ENCODE results near the gene EXOC6B.

EXOC6B gene

GRCh38 chr2:72762276-72762675 lies 63.6 kb downstream of the EXOC6B start:
- no peak overlapping the region for H3K27ac ChIP-seq (ENCODE audit: low read depth, low read length)
- H3K4me3 ChIP-seq (ENCODE audit: low read depth, low read length): no peak overlapping the region
- no peaks in the 10 kb centered on the region for H3K79me2 ChIP-seq (ENCODE audit: control insufficient read depth, insufficient read depth, low read length, unreplicated experiment)
- H3K36me3 ChIP-seq (ENCODE audit: insufficient read depth, low read length): peaks cover 6% of the 10 kb centered on the region
- H2AFZ ChIP-seq (ENCODE audit: low read length, unreplicated experiment): no peak overlapping the region
- peaks cover 1% of the 10 kb centered on the region for H3K4me1 ChIP-seq (ENCODE audit: control insufficient read depth, insufficient read depth, low read length, unreplicated experiment)
- H3K27me3 ChIP-seq (ENCODE audit: insufficient read depth, low read length): no peaks in the 10 kb centered on the region

- Histone ChIP-seq H3K4me1 (ENCODE audit: control insufficient read depth, insufficient read depth, low read length, unreplicated experiment) (peaks cover 2% of the 10 kb centered on the region), H3K27me3 (ENCODE audit: insufficient read depth, low read length) (no peaks in the 10 kb centered on the region), H3K4me3 (ENCODE audit: low read depth, low read length) (no peak overlapping the region), H3K79me2 (ENCODE audit: control insufficient read depth, insufficient read depth, low read length, unreplicated experiment) (no peaks in the 10 kb centered on the region), H3K27ac (ENCODE audit: low read depth, low read length) (no peak overlapping the region), H2AFZ (ENCODE audit: low read length, unreplicated experiment) (no peak overlapping the region), H3K36me3 (ENCODE audit: insufficient read depth, low read length) (peaks cover 6% of the 10 kb centered on the region)
Observed at GRCh38 chr2:72759755-72760154, 66.1 kb downstream of the EXOC6B start.

DNA sequence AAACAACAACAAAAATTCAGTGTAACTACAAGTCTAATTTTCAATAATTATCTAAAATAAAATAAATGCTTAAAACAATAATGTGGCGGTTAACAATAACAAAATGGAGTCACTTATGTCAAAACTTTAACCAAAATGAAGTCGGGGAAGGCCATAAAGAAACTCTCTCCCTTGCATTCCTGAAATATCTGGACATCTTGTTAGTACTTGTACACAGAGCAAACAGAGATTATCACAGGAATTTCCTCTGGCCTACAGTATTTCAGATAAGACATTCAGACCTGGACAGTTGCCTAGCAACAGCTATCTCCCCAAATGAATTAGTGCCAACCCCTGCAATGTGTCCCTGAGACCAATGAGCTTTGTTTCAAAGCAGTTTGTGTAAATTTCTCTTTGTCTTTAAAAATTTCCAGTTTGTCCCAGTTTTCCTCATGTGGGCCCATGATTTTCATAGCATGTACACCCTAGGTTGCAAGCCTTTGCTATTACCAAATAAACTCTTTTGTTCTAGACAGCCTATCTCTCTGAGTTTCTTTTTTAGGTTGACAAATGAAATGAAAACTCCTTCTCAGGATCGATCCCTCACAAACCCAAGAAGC lies 68.6 kb downstream of the EXOC6B start:
- Histone ChIP-seq H3K27ac (ENCODE audit: low read depth, low read length) (no peak overlapping the region), H3K79me2 (ENCODE audit: control insufficient read depth, insufficient read depth, low read length, unreplicated experiment) (no peaks in the 10 kb centered on the region), H3K27me3 (ENCODE audit: insufficient read depth, low read length) (no peaks in the 10 kb centered on the region), H3K36me3 (ENCODE audit: insufficient read depth, low read length) (no peaks in the 10 kb centered on the region; the same call in 1 of the 2 replicates), H3K4me3 (ENCODE audit: low read depth, low read length) (no peak overlapping the region), H2AFZ (ENCODE audit: low read length, unreplicated experiment) (no peak overlapping the region), H3K4me1 (ENCODE audit: control insufficient read depth, insufficient read depth, low read length, unreplicated experiment) (peaks cover 2% of the 10 kb centered on the region)

GRCh38 chr2:72755647-72756423 lies 70.0 kb downstream of the EXOC6B start:
- Histone ChIP-seq H2AFZ (ENCODE audit: low read length, unreplicated experiment) (no peak overlapping the region), H3K27ac (ENCODE audit: low read depth, low read length) (no peak overlapping the region), H3K4me1 (ENCODE audit: control insufficient read depth, insufficient read depth, low read length, unreplicated experiment) (peaks cover 2% of the 10 kb centered on the region), H3K27me3 (ENCODE audit: insufficient read depth, low read length) (no peaks in the 10 kb centered on the region), H3K36me3 (ENCODE audit: insufficient read depth, low read length) (no peaks in the 10 kb centered on the region), H3K4me3 (ENCODE audit: low read depth, low read length) (no peak overlapping the region), H3K79me2 (ENCODE audit: control insufficient read depth, insufficient read depth, low read length, unreplicated experiment) (no peaks in the 10 kb centered on the region)

GRCh38 chr2:72754628-72755320 lies 71.1 kb downstream of the EXOC6B start:
- no peaks in the 10 kb centered on the region for H3K27me3 ChIP-seq (ENCODE audit: insufficient read depth, low read length)
- no peak overlapping the region for H3K27ac ChIP-seq (ENCODE audit: low read depth, low read length)
- no peaks in the 10 kb centered on the region for H3K79me2 ChIP-seq (ENCODE audit: control insufficient read depth, insufficient read depth, low read length, unreplicated experiment)
- H3K4me3 ChIP-seq (ENCODE audit: low read depth, low read length): no peak overlapping the region
- peaks cover 2% of the 10 kb centered on the region for H3K4me1 ChIP-seq (ENCODE audit: control insufficient read depth, insufficient read depth, low read length, unreplicated experiment)
- no peaks in the 10 kb centered on the region for H3K36me3 ChIP-seq (ENCODE audit: insufficient read depth, low read length)
- no peak overlapping the region for H2AFZ ChIP-seq (ENCODE audit: low read length, unreplicated experiment)

DNA sequence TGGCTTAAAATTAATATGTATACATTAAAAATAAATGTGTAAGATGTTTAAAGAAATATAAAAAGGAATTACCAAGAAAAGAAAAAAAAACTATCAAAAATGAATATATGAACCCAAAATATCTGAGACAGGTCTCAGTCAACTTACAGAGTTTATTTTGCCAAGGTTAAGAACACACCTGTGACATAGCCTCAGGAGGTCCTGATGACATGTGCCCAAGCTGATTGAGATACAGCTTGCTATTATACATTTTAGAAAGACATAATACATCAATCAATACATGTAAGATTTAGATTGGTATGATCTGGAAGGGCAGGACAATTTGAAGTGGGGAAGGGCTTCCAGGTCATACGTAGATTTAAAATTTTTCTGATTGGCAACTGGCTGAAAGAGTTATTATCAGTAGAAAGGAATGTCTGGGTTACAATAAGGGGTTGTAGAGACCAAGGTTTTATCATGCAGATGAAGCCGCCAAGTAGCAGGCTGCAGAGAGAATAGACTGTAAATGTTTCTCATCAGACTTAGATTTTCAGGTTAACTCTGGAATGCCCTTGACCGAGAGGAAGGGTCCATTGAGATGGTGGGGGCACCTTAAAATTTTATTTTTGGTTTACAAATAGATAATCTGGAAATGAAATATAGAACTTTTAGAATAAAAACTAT lies 74.7 kb downstream of the EXOC6B start:
- Histone ChIP-seq H3K27me3 (ENCODE audit: insufficient read depth, low read length) (no peaks in the 10 kb centered on the region), H3K79me2 (ENCODE audit: control insufficient read depth, insufficient read depth, low read length, unreplicated experiment) (no peaks in the 10 kb centered on the region), H3K4me1 (ENCODE audit: control insufficient read depth, insufficient read depth, low read length, unreplicated experiment) (no peaks in the 10 kb centered on the region), H3K4me3 (ENCODE audit: low read depth, low read length) (no peak overlapping the region), H3K36me3 (ENCODE audit: insufficient read depth, low read length) (no peaks in the 10 kb centered on the region), H3K27ac (ENCODE audit: low read depth, low read length) (no peak overlapping the region), H2AFZ (ENCODE audit: low read length, unreplicated experiment) (no peak overlapping the region)

DNA sequence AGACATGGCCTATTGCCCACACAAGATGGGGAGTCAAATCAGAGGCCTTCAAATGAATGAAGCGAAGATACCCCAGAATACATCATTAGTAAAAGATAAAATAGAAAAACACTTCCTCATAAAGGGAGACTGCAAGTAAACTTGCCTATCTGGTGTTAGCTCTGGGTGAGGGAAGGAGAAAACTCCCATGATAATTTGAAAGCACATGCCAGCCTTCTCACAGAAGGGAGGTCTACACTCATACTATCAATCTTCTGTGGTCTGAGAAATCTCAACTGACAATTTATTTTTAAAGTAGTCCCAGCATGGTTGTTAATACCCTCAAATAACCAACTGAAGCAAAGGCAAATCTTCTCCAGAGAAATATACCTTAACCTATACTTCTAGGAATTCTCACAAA lies 75.4 kb downstream of the EXOC6B start:
- H3K36me3 ChIP-seq (ENCODE audit: insufficient read depth, low read length): no peaks in the 10 kb centered on the region
- no peak overlapping the region for H2AFZ ChIP-seq (ENCODE audit: low read length, unreplicated experiment)
- H3K79me2 ChIP-seq (ENCODE audit: control insufficient read depth, insufficient read depth, low read length, unreplicated experiment): no peaks in the 10 kb centered on the region
- no peak overlapping the region for H3K27ac ChIP-seq (ENCODE audit: low read depth, low read length)
- H3K27me3 ChIP-seq (ENCODE audit: insufficient read depth, low read length): no peaks in the 10 kb centered on the region
- H3K4me3 ChIP-seq (ENCODE audit: low read depth, low read length): no peak overlapping the region
- peaks cover 2% of the 10 kb centered on the region for H3K4me1 ChIP-seq (ENCODE audit: control insufficient read depth, insufficient read depth, low read length, unreplicated experiment)

GRCh38 chr2:72747344-72747743 lies 78.5 kb downstream of the EXOC6B start:
- Histone ChIP-seq H3K4me3 (ENCODE audit: low read depth, low read length) (no peak overlapping the region), H3K4me1 (ENCODE audit: control insufficient read depth, insufficient read depth, low read length, unreplicated experiment) (peaks cover 15% of the 10 kb centered on the region), H3K36me3 (ENCODE audit: insufficient read depth, low read length) (no peaks in the 10 kb centered on the region), H3K27me3 (ENCODE audit: insufficient read depth, low read length) (no peaks in the 10 kb centered on the region), H3K79me2 (ENCODE audit: control insufficient read depth, insufficient read depth, low read length, unreplicated experiment) (no peaks in the 10 kb centered on the region), H2AFZ (ENCODE audit: low read length, unreplicated experiment) (no peak overlapping the region), H3K27ac (ENCODE audit: low read depth, low read length) (no peak overlapping the region)

DNA sequence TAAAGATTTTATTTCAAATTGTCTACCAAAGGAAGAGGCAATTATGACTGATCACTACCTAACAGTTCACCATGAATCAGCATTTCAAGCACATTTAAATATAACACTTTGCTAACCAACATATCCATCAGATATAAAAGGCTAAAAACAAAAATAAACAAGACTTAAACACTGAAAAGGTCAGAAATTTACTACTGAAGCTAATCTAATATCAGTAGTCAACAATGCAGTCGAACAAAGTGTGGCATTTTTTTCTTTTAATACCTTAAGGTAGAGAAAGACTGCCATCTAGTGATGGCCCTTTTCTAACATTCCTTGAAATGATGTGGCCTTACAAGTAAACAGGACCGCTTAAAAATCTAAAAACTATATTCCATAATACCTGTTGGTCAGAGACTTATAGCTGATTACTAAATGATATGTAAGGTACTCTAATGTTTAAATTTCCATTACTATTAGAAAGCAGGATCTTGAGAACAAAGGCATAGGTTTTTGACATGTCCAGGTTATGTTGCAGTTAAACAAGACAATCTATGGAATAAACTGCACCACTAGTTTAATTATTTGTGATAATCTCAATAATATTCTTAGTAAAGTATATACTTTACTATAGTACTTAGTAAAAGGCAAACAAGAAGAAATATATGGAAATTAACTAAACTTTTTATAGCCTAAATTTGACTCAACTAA lies 80.0 kb downstream of the EXOC6B start:
- Histone ChIP-seq H3K36me3 (ENCODE audit: insufficient read depth, low read length) (no peaks in the 10 kb centered on the region), H3K79me2 (ENCODE audit: control insufficient read depth, insufficient read depth, low read length, unreplicated experiment) (no peaks in the 10 kb centered on the region), H3K27ac (ENCODE audit: low read depth, low read length) (no peak overlapping the region), H2AFZ (ENCODE audit: low read length, unreplicated experiment) (no peak overlapping the region), H3K27me3 (ENCODE audit: insufficient read depth, low read length) (no peaks in the 10 kb centered on the region), H3K4me1 (ENCODE audit: control insufficient read depth, insufficient read depth, low read length, unreplicated experiment) (peaks cover 15% of the 10 kb centered on the region), H3K4me3 (ENCODE audit: low read depth, low read length) (no peak overlapping the region)

GRCh38 chr2:72744049-72744448 lies 81.8 kb downstream of the EXOC6B start:
- H3K27ac ChIP-seq (ENCODE audit: low read depth, low read length): no peak overlapping the region
- H3K79me2 ChIP-seq (ENCODE audit: control insufficient read depth, insufficient read depth, low read length, unreplicated experiment): no peaks in the 10 kb centered on the region
- H3K36me3 ChIP-seq (ENCODE audit: insufficient read depth, low read length): no peaks in the 10 kb centered on the region
- H2AFZ ChIP-seq (ENCODE audit: low read length, unreplicated experiment): no peak overlapping the region
- peaks cover 15% of the 10 kb centered on the region for H3K4me1 ChIP-seq (ENCODE audit: control insufficient read depth, insufficient read depth, low read length, unreplicated experiment)
- no peak overlapping the region for H3K4me3 ChIP-seq (ENCODE audit: low read depth, low read length)
- H3K27me3 ChIP-seq (ENCODE audit: insufficient read depth, low read length): no peaks in the 10 kb centered on the region
